Osteoblast (primary cell): ENCODE measurements around the gene KCTD20. TPM values are rescaled to one million over a fixed set of nuclear protein-coding genes. Genes with fewer than 3 reads are reported as not detected.
A peak's percentile ranks its signal among the peaks of the same experiment; 100 is the strongest.

Source experiments
- DNase-seq: peaks from one replicate; pipeline ENCODE4 v3.0.0; 2011; ENCODE audit warnings: low spot score, mixed read lengths; ENCODE audit not compliant: insufficient read length; ENCODE audit errors: missing footprints
- H2AFZ ChIP-seq: 2 replicates; pipeline ENCODE4 v1.6.0; 2011; ENCODE audit warnings: mild to moderate bottlenecking, low read length
- H3K27ac ChIP-seq: 2 replicates; pipeline ENCODE4 v1.5.1; 2011; ENCODE audit warnings: mild to moderate bottlenecking, low read depth, low read length, moderate library complexity
- H3K27me3 ChIP-seq: 2 replicates; pipeline ENCODE4 v1.6.0; 2012; ENCODE audit warnings: mild to moderate bottlenecking, control low read depth, inconsistent platforms, low read length, moderate library complexity; ENCODE audit not compliant: insufficient read depth
- H3K36me3 ChIP-seq: 2 replicates; pipeline ENCODE4 v1.5.1; 2011; ENCODE audit warnings: mild to moderate bottlenecking, low read length, control low read depth, moderate library complexity; ENCODE audit not compliant: insufficient read depth
- H3K4me1 ChIP-seq: 2 replicates; pipeline ENCODE4 v1.5.1; 2011; ENCODE audit warnings: mild to moderate bottlenecking, low read length, control low read depth, moderate library complexity; ENCODE audit not compliant: insufficient read depth
- H3K4me2 ChIP-seq: 2 replicates; pipeline ENCODE4 v1.6.0; 2011; ENCODE audit warnings: mild to moderate bottlenecking, low read length; ENCODE audit not compliant: insufficient read depth
- H3K4me3 ChIP-seq: fragments of 200-600 bp; sonication (generic); 3 replicates; pipeline ENCODE4 v1.5.1; 2012; ENCODE audit warnings: mild to moderate bottlenecking, low read length, inconsistent platforms; ENCODE audit not compliant: insufficient read depth
- H3K79me2 ChIP-seq: 2 replicates; pipeline ENCODE4 v1.6.0; 2012; ENCODE audit warnings: mild to moderate bottlenecking, low read length, control low read depth, inconsistent platforms; ENCODE audit not compliant: insufficient read depth
- H3K9me3 ChIP-seq: 2 replicates; pipeline ENCODE4 v1.5.1; 2011; ENCODE audit warnings: low read depth, low read length, control low read depth
- H4K20me1 ChIP-seq: 2 replicates; pipeline ENCODE4 v1.6.0; 2012; ENCODE audit warnings: mild to moderate bottlenecking, low read length, control low read depth; ENCODE audit not compliant: insufficient read depth
- CTCF ChIP-seq: IDR thresholded peaks from 2 replicates; pipeline ENCODE4 v1.5.1; 2011; ENCODE audit warnings: mild to moderate bottlenecking, low read depth, low read length, moderate library complexity; ENCODE audit errors: extremely low read depth
- total RNA-seq: library from RNA; depleted of rRNA; stranded (reverse); fragments of >200 nt; gene quantifications from 2 replicates; pipeline ENCODE4 v1.2.3, GENCODE V29; 2012

KCTD20 gene
- total RNA-seq, 1 donor: 210 TPM

GRCh38 chr6:36460916-36461315, 18.1 kb downstream of the KCTD20 start:
- Histone ChIP-seq H3K4me3 (no peak overlapping the region), H3K79me2 (peaks cover 98% of the 10 kb centered on the region), H3K27me3 (no peaks in the 10 kb centered on the region), H4K20me1 (peaks cover 48% of the 10 kb centered on the region), H3K36me3 (peaks cover 12% of the 10 kb centered on the region), H2AFZ (no peak overlapping the region), H3K4me2 (no peak overlapping the region), H3K9me3 (no peaks in the 10 kb centered on the region), H3K4me1 (peaks cover 8% of the 10 kb centered on the region), H3K27ac (no peak overlapping the region)
- no peak for TF ChIP-seq CTCF
- no peak for DNase-seq

DNA sequence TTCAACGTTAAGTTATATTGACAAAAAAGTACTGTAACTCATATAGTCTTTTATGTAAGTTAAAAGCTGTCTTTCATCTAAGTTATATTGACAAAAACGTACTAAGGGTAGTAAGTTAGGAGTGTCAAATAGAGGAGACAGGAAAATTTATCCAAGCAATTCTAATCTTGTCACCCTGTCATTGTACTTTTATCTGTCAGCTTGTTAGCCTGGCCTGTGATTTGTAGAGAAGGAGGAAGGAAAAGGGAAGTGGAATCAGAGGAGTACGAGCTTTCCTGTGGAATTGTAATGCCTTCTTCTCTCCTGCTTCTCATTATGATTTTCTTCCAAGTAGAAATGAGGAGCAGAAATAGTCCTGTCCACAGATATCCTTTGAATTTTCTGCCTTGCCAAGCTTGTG, 18.8 kb downstream of the KCTD20 start:
- DNase-seq: no peak
- peak overlapping the region; percentile 17 for H3K4me2 ChIP-seq
- no peaks in the 10 kb centered on the region for H3K9me3 ChIP-seq
- no peak overlapping the region for H3K27ac ChIP-seq
- H3K27me3 ChIP-seq: no peaks in the 10 kb centered on the region
- H3K79me2 ChIP-seq: peaks cover 98% of the 10 kb centered on the region
- H4K20me1 ChIP-seq: peaks cover 46% of the 10 kb centered on the region
- TF ChIP-seq CTCF: no peak
- H2AFZ ChIP-seq: no peak overlapping the region
- H3K4me1 ChIP-seq: peaks cover 8% of the 10 kb centered on the region
- no peak overlapping the region for H3K4me3 ChIP-seq
- H3K36me3 ChIP-seq: peaks cover 10% of the 10 kb centered on the region

DNA sequence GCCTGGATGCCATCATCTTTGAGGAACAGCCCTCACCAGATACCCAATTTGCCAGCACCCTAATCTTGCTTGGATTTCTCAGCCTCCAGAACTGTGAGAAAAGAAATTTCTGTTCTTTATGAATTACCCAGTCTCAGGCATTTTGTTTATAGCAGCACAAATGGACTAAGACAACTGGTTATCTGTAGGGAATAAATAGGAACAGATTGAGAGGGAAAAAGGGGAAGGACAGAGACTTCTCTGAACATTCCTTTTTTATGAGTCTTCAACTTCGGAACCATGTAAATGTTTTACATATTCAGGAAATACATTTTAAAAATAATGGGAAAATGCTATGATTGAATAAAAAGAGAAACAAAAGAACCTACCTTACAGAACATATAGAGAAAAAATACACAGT, 20.9 kb downstream of the KCTD20 start:
- Histone ChIP-seq H3K36me3 (no peaks in the 10 kb centered on the region), H2AFZ (no peak overlapping the region), H3K27ac (no peak overlapping the region), H3K9me3 (no peaks in the 10 kb centered on the region), H3K27me3 (no peaks in the 10 kb centered on the region), H3K4me2 (no peak overlapping the region), H3K79me2 (peaks cover 98% of the 10 kb centered on the region), H4K20me1 (peaks cover 36% of the 10 kb centered on the region), H3K4me1 (peaks cover 8% of the 10 kb centered on the region), H3K4me3 (no peak overlapping the region)
- DNase-seq: no peak
- TF ChIP-seq CTCF: no peak

DNA sequence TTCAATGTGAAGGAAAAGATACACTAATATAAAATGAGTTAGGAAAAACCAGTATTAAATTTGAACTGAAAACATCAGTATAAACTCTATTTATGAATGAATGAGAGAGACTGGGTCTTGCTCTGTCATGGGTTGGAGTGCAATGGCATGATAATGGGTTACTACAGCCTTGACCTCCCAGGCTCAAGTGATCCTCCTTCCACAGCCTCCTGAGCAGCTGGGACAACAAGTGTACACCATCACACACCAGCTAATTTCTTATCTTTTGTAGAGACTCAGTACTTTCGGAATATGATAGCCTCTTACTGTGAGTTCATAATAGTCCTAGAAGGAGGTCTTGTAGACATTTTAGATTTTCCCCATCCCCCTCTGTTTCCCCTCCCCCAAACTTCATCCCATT, 21.4 kb downstream of the KCTD20 start:
- no peaks in the 10 kb centered on the region for H3K9me3 ChIP-seq
- peaks cover 38% of the 10 kb centered on the region for H4K20me1 ChIP-seq
- DNase-seq: no peak
- peaks cover 98% of the 10 kb centered on the region for H3K79me2 ChIP-seq
- no peak overlapping the region for H3K4me2 ChIP-seq
- peaks cover 8% of the 10 kb centered on the region for H3K4me1 ChIP-seq
- H3K36me3 ChIP-seq: no peaks in the 10 kb centered on the region
- H3K27ac ChIP-seq: no peak overlapping the region
- TF ChIP-seq CTCF: no peak
- no peak overlapping the region for H3K4me3 ChIP-seq
- no peak overlapping the region for H2AFZ ChIP-seq
- no peaks in the 10 kb centered on the region for H3K27me3 ChIP-seq
